GM23338 (cell line): ENCODE data around the gene CERK. TPM values are rescaled to one million over a fixed set of nuclear protein-coding genes. Genes with fewer than 3 reads are reported as not detected.

Experiments used
- ATAC-seq: fragments of 200-7000 bp; cut with Tn5 transposase; 3 replicates; pipeline ENCODE4 v1.9.1; 2020
- DNase-seq: peaks from one replicate; pipeline ENCODE4 v3.0.0-alpha.2; 2015; ENCODE audit warnings: low spot score
- H2AFZ ChIP-seq: fragments of 200-600 bp; sonication (generic); 2 replicates; pipeline ENCODE4 v1.8.0; 2016; ENCODE audit warnings: antibody characterized with exemption, mild to moderate bottlenecking, moderate library complexity
- H3F3A ChIP-seq: fragments of 200-600 bp; sonication (generic); replicated peaks from 2 replicates; pipeline ENCODE4 v1.8.0; 2017; ENCODE audit warnings: antibody characterized with exemption, mixed run types, low read depth
- H3K27ac ChIP-seq: fragments of 200-600 bp; sonication (generic); 2 replicates; pipeline ENCODE4 v1.6.1; 2016; ENCODE audit warnings: low read depth
- H3K27me3 ChIP-seq: fragments of 200-600 bp; sonication (generic); 2 replicates; pipeline ENCODE4 v1.8.0; 2016; ENCODE audit warnings: mild to moderate bottlenecking, mixed run types, moderate library complexity; ENCODE audit not compliant: insufficient read depth
- H3K36me3 ChIP-seq: fragments of 200-600 bp; sonication (generic); 2 replicates; pipeline ENCODE4 v1.8.0; 2016; ENCODE audit warnings: mild to moderate bottlenecking; ENCODE audit not compliant: insufficient read depth
- H3K4me1 ChIP-seq: fragments of 200-600 bp; sonication (generic); 2 replicates; pipeline ENCODE4 v1.8.0; 2016; ENCODE audit warnings: mild to moderate bottlenecking, moderate library complexity; ENCODE audit not compliant: insufficient read depth
- H3K4me2 ChIP-seq: fragments of 200-600 bp; sonication (generic); 2 replicates; pipeline ENCODE4 v1.7.1; 2017; ENCODE audit warnings: mixed run types
- H3K4me3 ChIP-seq: fragments of 200-600 bp; sonication (generic); 2 replicates; pipeline ENCODE4 v1.6.1; 2016; ENCODE audit warnings: mixed run types
- H3K79me2 ChIP-seq: fragments of 200-600 bp; sonication (generic); replicated peaks from 2 replicates; pipeline ENCODE4 v1.8.0; 2017; ENCODE audit warnings: mild to moderate bottlenecking; ENCODE audit not compliant: insufficient read depth
- H3K9me2 ChIP-seq: fragments of 200-600 bp; sonication (generic); 2 replicates; pipeline ENCODE4 v1.8.0; 2017; ENCODE audit not compliant: insufficient read depth
- H4K20me1 ChIP-seq: fragments of 200-600 bp; sonication (generic); replicated peaks from 2 replicates; pipeline ENCODE4 v1.8.0; 2017; ENCODE audit warnings: mild to moderate bottlenecking; ENCODE audit not compliant: insufficient read depth
- H3K27ac Mint-ChIP-seq: 2 replicates; pipeline ENCODE4 v1.8.0; 2020; ENCODE audit warnings: inconsistent platforms, mild to moderate bottlenecking, moderate library complexity, mixed read lengths
- H3K27me3 Mint-ChIP-seq: 3 replicates; pipeline ENCODE4 v1.8.0; 2022; ENCODE audit warnings: low read depth, mild to moderate bottlenecking, moderate library complexity, mixed read lengths, inconsistent platforms; ENCODE audit not compliant: insufficient read depth, poor library complexity
- H3K36me3 Mint-ChIP-seq: 3 replicates; pipeline ENCODE4 v1.8.0; 2021; ENCODE audit warnings: low read depth, mild to moderate bottlenecking, inconsistent platforms, moderate library complexity, mixed read lengths
- H3K4me1 Mint-ChIP-seq: 3 replicates; pipeline ENCODE4 v1.8.0; 2020; ENCODE audit warnings: mild to moderate bottlenecking, inconsistent platforms, mixed read lengths
- H3K4me3 Mint-ChIP-seq: 3 replicates; pipeline ENCODE4 v1.8.0; 2021; ENCODE audit warnings: moderate library complexity, mild to moderate bottlenecking, inconsistent platforms, mixed read lengths
- H3K9me3 Mint-ChIP-seq: 3 replicates; pipeline ENCODE4 v1.8.0; 2020; ENCODE audit warnings: moderate library complexity, mild to moderate bottlenecking, inconsistent platforms, mixed read lengths
- CREB1 ChIP-seq: fragments of 250-450 bp; sonication (Bioruptor Pico); IDR thresholded peaks from 2 replicates; pipeline ENCODE4 v1.5.0; 2020; ENCODE audit warnings: low read depth, mild to moderate bottlenecking, moderate library complexity
- EZH2 ChIP-seq: fragments of 200-600 bp; sonication (generic); IDR thresholded peaks from one replicate; pipeline ENCODE4 v1.8.0; 2017; ENCODE audit warnings: antibody characterized with exemption, mild to moderate bottlenecking, low read depth; ENCODE audit not compliant: unreplicated experiment
- EZH2phosphoT487 ChIP-seq: fragments of 200-600 bp; sonication (generic); IDR thresholded peaks from one replicate; pipeline ENCODE4 v1.8.1; 2018; ENCODE audit warnings: antibody characterized with exemption; ENCODE audit not compliant: unreplicated experiment
- JUNB ChIP-seq: IDR thresholded peaks from one replicate; pipeline ENCODE4 v1.6.1; 2016; ENCODE audit warnings: antibody characterized with exemption; ENCODE audit not compliant: unreplicated experiment
- NANOG ChIP-seq: IDR thresholded peaks from 2 replicates; pipeline ENCODE4 v1.6.1; 2016; ENCODE audit warnings: antibody characterized with exemption, borderline replicate concordance
- POLR2AphosphoS5 ChIP-seq: IDR thresholded peaks from 2 replicates; pipeline ENCODE4 v1.6.1; 2016; ENCODE audit warnings: antibody characterized with exemption, low read depth
- STAT1 ChIP-seq: IDR thresholded peaks from one replicate; pipeline ENCODE4 v1.6.1; 2016; ENCODE audit warnings: antibody characterized with exemption; ENCODE audit not compliant: unreplicated experiment
- ZNF114 ChIP-seq: fragments of 250-450 bp; sonication (Bioruptor Pico); IDR thresholded peaks from 2 replicates; pipeline ENCODE4 v1.5.0; 2020; ENCODE audit warnings: mild to moderate bottlenecking, moderate library complexity
- ZNF331 ChIP-seq: fragments of 250-450 bp; sonication (Bioruptor Pico); IDR thresholded peaks from 2 replicates; pipeline ENCODE4 v1.5.0; 2020; ENCODE audit warnings: low read depth, mild to moderate bottlenecking, moderate library complexity
- polyA plus RNA-seq: library from polyadenylated mRNA; unstranded; fragments of >200 nt; fragmentation: Nextera tagmentation; extraction: Ambion mirVana; gene quantifications from 2 replicates; pipeline ENCODE4 v1.2.1, GENCODE V29; 2016
- total RNA-seq: library from RNA; depleted of rRNA; stranded (reverse); fragments of >200 nt; shearing (Covaris generic); gene quantifications from 2 replicates; pipeline ENCODE4 v1.2.3, GENCODE V29; 2014
- TF ChIP-seq, protein P1 (sequence below): fragments of 250-450 bp; sonication (Bioruptor Pico); IDR thresholded peaks from 2 replicates; pipeline ENCODE4 v1.5.0; 2020; ENCODE audit warnings: mild to moderate bottlenecking, moderate library complexity
- TF ChIP-seq, protein P2 (sequence below), 2 experiments: fragments of 200-600 bp in 1 of 2; sonication (generic) in 1 of 2; conservative IDR thresholded peaks; 2 replicates each; pipeline versions ENCODE4 v1.5.1 to v1.6.1; 2016 to 2017; ENCODE audit warnings: antibody characterized with exemption in 2 of 2, low read depth in 2 of 2, mild to moderate bottlenecking in 2 of 2, moderate library complexity in 1 of 2
- TF ChIP-seq, protein P3 (sequence below): IDR thresholded peaks from 2 replicates; pipeline ENCODE4 v1.6.1; 2016; ENCODE audit warnings: antibody characterized with exemption
- TF ChIP-seq, protein P4 (sequence below): IDR thresholded peaks from one replicate; pipeline ENCODE4 v1.6.1; 2018; ENCODE audit warnings: antibody characterized with exemption; ENCODE audit not compliant: unreplicated experiment

The CERK gene
- total and polyA plus RNA-seq, 2 experiments from 2014 or later = 12.7 to 62.9 TPM

DNA sequence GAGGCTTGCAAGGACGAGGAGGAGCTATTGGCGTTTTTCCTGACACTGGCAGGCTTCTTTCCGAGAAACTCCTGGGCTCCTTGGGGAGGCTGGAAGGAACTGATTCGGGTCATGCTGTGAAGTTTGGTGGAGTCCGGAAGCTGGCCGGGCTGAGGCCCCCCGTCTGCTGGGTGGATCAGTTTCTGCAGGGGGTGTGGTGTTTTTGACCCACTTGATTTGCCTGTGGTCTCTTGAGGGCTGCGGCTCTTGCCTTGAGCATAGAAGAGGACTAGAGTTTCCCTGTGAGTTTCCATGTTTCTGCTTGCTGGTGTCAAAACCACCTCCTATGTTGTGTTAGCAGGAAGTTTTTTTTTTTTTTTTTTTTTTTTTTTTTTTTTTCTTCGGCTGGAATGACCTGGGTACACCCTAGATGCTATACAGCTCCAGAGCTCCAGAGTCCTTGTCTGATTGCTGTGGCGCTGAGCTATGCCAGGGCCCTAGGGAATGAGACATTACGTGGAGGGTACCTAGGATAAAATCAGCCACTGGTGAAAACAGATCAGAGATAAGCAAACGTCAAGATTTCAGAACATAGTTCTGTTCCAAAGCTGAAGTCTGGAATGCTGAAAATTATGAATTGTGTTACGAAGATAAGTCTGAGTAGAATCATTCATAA lies 25.1 kb upstream of the CERK start:
- peaks cover 8% of the 10 kb centered on the region for H3K4me1 Mint-ChIP-seq
- peak overlapping the region; percentile 98 for H3K4me3 Mint-ChIP-seq
- H3K27me3 Mint-ChIP-seq = peaks cover 17% of the 10 kb centered on the region
- peaks cover 12% of the 10 kb centered on the region for H3K36me3 Mint-ChIP-seq
- ATAC-seq (peak; percentile 10; the same call in 2 of the 3 replicates), DNase-seq (peak; percentile 51)
- Histone ChIP-seq H3K27me3 (no peaks in the 10 kb centered on the region), H3K4me2 (peak overlapping the region; percentile 88), H4K20me1 (no peaks in the 10 kb centered on the region; the same call in 1 of the 2 replicates), H2AFZ (peak overlapping the region; percentile 84), H3K4me1 (peaks cover 10% of the 10 kb centered on the region; the same call in 1 of the 2 replicates), H3K27ac (peak overlapping the region; percentile 79), H3K4me3 (peak overlapping the region; percentile 95), H3K79me2 (peaks cover 71% of the 10 kb centered on the region), H3K9me2 (no peaks in the 10 kb centered on the region), H3K36me3 (no peaks in the 10 kb centered on the region), H3F3A (peaks cover 14% of the 10 kb centered on the region; the same call in 1 of the 2 replicates)
- peak overlapping the region; percentile 98 for H3K27ac Mint-ChIP-seq
- peaks cover 3% of the 10 kb centered on the region; the same call in 1 of the 3 replicates for H3K9me3 Mint-ChIP-seq
- TF ChIP-seq ZNF331 (CRISPR knock-in tag) (no peak), NANOG (no peak), JUNB (no peak), CREB1 (no peak), POLR2AphosphoS5 (no peak), ZNF114 (no peak), EZH2 (no peak), EZH2phosphoT487 (no peak), STAT1 (no peak)
- TF ChIP-seq, protein P1, sequence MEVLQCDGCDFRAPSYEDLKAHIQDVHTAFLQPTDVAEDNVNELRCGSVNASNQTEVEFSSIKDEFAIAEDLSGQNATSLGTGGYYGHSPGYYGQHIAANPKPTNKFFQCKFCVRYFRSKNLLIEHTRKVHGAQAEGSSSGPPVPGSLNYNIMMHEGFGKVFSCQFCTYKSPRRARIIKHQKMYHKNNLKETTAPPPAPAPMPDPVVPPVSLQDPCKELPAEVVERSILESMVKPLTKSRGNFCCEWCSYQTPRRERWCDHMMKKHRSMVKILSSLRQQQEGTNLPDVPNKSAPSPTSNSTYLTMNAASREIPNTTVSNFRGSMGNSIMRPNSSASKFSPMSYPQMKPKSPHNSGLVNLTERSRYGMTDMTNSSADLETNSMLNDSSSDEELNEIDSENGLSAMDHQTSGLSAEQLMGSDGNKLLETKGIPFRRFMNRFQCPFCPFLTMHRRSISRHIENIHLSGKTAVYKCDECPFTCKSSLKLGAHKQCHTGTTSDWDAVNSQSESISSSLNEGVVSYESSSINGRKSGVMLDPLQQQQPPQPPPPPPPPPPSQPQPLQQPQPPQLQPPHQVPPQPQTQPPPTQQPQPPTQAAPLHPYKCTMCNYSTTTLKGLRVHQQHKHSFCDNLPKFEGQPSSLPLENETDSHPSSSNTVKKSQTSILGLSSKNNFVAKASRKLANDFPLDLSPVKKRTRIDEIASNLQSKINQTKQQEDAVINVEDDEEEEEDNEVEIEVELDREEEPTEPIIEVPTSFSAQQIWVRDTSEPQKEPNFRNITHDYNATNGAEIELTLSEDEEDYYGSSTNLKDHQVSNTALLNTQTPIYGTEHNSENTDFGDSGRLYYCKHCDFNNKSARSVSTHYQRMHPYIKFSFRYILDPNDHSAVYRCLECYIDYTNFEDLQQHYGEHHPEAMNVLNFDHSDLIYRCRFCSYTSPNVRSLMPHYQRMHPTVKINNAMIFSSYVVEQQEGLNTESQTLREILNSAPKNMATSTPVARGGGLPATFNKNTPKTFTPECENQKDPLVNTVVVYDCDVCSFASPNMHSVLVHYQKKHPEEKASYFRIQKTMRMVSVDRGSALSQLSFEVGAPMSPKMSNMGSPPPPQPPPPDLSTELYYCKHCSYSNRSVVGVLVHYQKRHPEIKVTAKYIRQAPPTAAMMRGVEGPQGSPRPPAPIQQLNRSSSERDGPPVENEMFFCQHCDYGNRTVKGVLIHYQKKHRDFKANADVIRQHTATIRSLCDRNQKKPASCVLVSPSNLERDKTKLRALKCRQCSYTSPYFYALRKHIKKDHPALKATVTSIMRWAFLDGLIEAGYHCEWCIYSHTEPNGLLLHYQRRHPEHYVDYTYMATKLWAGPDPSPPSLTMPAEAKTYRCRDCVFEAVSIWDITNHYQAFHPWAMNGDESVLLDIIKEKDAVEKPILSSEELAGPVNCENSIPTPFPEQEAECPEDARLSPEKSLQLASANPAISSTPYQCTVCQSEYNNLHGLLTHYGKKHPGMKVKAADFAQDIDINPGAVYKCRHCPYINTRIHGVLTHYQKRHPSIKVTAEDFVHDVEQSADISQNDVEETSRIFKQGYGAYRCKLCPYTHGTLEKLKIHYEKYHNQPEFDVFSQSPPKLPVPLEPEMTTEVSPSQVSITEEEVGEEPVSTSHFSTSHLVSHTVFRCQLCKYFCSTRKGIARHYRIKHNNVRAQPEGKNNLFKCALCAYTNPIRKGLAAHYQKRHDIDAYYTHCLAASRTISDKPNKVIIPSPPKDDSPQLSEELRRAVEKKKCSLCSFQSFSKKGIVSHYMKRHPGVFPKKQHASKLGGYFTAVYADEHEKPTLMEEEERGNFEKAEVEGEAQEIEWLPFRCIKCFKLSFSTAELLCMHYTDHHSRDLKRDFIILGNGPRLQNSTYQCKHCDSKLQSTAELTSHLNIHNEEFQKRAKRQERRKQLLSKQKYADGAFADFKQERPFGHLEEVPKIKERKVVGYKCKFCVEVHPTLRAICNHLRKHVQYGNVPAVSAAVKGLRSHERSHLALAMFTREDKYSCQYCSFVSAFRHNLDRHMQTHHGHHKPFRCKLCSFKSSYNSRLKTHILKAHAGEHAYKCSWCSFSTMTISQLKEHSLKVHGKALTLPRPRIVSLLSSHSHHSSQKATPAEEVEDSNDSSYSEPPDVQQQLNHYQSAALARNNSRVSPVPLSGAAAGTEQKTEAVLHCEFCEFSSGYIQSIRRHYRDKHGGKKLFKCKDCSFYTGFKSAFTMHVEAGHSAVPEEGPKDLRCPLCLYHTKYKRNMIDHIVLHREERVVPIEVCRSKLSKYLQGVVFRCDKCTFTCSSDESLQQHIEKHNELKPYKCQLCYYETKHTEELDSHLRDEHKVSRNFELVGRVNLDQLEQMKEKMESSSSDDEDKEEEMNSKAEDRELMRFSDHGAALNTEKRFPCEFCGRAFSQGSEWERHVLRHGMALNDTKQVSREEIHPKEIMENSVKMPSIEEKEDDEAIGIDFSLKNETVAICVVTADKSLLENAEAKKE (CRISPR knock-in tag) = no peak
- TF ChIP-seq, protein P2, sequence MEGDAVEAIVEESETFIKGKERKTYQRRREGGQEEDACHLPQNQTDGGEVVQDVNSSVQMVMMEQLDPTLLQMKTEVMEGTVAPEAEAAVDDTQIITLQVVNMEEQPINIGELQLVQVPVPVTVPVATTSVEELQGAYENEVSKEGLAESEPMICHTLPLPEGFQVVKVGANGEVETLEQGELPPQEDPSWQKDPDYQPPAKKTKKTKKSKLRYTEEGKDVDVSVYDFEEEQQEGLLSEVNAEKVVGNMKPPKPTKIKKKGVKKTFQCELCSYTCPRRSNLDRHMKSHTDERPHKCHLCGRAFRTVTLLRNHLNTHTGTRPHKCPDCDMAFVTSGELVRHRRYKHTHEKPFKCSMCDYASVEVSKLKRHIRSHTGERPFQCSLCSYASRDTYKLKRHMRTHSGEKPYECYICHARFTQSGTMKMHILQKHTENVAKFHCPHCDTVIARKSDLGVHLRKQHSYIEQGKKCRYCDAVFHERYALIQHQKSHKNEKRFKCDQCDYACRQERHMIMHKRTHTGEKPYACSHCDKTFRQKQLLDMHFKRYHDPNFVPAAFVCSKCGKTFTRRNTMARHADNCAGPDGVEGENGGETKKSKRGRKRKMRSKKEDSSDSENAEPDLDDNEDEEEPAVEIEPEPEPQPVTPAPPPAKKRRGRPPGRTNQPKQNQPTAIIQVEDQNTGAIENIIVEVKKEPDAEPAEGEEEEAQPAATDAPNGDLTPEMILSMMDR (conservative IDR thresholded peaks at IDR 0.05; ENCODE audit: low read depth in 2 of 2) = no peak
- TF ChIP-seq, protein P3, sequence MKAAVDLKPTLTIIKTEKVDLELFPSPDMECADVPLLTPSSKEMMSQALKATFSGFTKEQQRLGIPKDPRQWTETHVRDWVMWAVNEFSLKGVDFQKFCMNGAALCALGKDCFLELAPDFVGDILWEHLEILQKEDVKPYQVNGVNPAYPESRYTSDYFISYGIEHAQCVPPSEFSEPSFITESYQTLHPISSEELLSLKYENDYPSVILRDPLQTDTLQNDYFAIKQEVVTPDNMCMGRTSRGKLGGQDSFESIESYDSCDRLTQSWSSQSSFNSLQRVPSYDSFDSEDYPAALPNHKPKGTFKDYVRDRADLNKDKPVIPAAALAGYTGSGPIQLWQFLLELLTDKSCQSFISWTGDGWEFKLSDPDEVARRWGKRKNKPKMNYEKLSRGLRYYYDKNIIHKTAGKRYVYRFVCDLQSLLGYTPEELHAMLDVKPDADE = no peak
- TF ChIP-seq, protein P4, sequence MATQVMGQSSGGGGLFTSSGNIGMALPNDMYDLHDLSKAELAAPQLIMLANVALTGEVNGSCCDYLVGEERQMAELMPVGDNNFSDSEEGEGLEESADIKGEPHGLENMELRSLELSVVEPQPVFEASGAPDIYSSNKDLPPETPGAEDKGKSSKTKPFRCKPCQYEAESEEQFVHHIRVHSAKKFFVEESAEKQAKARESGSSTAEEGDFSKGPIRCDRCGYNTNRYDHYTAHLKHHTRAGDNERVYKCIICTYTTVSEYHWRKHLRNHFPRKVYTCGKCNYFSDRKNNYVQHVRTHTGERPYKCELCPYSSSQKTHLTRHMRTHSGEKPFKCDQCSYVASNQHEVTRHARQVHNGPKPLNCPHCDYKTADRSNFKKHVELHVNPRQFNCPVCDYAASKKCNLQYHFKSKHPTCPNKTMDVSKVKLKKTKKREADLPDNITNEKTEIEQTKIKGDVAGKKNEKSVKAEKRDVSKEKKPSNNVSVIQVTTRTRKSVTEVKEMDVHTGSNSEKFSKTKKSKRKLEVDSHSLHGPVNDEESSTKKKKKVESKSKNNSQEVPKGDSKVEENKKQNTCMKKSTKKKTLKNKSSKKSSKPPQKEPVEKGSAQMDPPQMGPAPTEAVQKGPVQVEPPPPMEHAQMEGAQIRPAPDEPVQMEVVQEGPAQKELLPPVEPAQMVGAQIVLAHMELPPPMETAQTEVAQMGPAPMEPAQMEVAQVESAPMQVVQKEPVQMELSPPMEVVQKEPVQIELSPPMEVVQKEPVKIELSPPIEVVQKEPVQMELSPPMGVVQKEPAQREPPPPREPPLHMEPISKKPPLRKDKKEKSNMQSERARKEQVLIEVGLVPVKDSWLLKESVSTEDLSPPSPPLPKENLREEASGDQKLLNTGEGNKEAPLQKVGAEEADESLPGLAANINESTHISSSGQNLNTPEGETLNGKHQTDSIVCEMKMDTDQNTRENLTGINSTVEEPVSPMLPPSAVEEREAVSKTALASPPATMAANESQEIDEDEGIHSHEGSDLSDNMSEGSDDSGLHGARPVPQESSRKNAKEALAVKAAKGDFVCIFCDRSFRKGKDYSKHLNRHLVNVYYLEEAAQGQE = no peak
